Frontal cortex (tissue), 4 donors: ENCODE results near the gene RPP25. TPM values are rescaled to one million over a fixed set of nuclear protein-coding genes. Genes with fewer than 3 reads are reported as not detected.
"Not testable (repeated sequence)": the region's sequence is repeated elsewhere in the genome, so short reads cannot be mapped to it uniquely, and the experiment has no call there.

Source experiments
- DNase-seq, 2 donors: peaks; one replicate each; pipeline ENCODE4 v3.0.0; 2012; ENCODE audit warnings: low spot score in 2 of 2
- FAIRE-seq: peaks from 2 replicates; lab custom pipeline; 2012; peaks lifted over from hg19 to GRCh38; lab: Jason Lieb, UNC
- small RNA-seq: library from RNA; depleted of rRNA; stranded (forward); fragments of <200 nt; gene quantifications from one replicate; pipeline ENCODE3, GENCODE V24; 2014
- total RNA-seq: library from RNA; depleted of rRNA; stranded (reverse); fragments of >200 nt; gene quantifications from one replicate; pipeline ENCODE4 v1.2.3, GENCODE V29; 2014
- donor health status: control.
- donor health status: control.
- donor health status: control.

Gene RPP25
- total RNA-seq, 1 donor from 2014 or later, result 7.3 TPM

DNA sequence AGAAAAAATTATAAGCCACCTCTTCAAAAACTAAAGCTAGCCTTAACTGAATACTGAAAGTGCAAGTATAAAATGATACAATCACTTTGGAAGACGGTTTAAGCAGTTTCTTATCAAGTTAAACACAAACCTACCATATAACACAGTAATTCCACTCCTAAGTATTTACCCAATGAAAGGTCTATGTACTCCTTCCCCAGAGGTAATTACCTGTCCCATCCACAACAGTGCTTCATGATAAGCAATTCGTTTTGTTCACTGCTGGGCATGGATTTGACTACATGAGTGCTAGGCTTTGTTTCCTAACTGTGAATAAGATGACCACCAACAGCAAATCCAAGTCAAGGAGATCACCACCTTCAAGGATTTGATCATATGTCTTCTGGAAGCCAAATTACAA, 23.0 kb downstream of the RPP25 start:
- no peak for DNase-seq
- FAIRE-seq, result no peak

DNA sequence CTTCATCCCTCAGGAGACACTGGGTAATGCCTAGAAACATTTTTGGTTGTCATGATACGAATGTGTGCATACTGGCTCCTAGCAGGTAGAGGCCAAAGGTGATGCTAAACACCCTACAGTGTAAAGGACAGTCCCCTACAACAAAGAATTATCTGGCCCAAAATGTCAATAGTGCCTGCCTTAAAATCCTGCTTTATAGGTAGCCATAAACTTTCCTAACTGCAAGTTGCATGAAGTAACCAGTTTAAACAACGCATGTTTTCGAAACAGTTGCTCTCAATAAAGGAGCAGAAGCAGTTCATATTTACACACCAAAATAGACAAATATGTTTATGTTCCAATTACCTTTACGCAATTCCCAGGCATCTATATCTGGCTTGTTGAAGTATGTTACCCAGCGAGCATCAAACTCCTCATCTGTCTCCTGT, 27.8 kb downstream of the RPP25 start:
- no peak for DNase-seq
- no peak for FAIRE-seq

DNA sequence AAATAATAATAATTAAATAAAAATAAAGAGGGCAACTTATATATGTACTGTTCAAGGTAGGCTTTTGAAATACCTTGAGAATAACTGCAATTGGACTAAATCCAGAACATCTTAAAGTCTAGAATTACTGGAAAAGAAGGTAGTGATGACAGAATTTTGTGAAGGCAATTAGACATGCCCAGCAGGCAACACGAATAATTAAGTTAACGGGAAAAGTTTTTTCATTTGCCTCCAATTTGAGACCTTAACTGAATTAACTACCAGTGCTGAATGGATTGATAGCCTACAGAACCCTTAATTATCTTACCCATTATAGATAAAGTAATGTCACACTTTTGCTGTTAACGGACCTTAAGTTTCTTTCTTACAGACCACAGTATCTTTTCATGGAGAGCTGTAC, 32.0 kb downstream of the RPP25 start:
- no peak for FAIRE-seq

DNA sequence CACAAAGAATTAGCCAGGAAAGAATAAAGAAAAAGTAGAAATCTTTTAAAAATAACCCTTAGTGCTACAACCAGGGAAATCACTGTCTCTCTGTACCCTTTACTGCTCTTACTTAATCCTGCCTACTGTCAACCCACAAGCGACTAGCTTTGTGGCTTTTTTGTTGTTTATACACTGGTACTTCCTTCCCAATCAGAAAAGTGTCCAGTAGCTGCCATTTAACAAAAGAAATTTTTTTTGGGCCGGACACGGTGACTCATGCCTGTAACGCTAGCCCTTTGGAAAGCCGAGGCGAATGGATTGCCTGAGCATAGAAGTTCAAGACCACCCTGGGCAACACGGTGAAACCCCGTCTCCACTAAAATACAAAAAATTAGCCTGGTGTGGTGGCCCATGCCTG, 36.1 kb downstream of the RPP25 start:
- FAIRE-seq (no peak), DNase-seq (no peak)

More for the DNA sequence above, 32.0 kb downstream of the RPP25 start:
- DNase-seq, result no peak

GRCh38 chr15:74917676-74918075, 38.9 kb downstream of the RPP25 start:
- DNase-seq, result no peak
- FAIRE-seq, result no peak

DNA sequence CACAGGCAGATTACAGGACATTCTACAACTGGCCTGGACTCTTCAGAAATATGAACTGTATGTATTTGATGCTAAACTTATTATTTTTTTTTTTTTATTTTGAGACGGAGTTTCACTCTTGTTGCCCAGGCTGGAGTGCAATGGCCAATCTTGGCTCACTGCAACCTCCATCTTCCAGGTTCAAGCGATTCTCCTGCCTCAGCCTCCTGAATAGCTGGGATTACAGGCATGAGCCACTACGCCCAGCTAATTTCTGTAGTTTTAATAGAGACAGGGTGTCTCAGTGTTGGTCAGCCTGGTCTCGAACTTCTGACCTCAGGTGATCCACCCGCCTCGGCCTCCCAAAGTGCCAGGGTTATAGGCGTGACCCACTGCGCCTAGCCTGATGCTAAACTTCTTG, 42.8 kb downstream of the RPP25 start:
- not testable (repeated sequence) for DNase-seq, FAIRE-seq

GRCh38 chr15:74913041-74913440, 43.5 kb downstream of the RPP25 start:
- FAIRE-seq, result no peak
- no peak for DNase-seq

DNA sequence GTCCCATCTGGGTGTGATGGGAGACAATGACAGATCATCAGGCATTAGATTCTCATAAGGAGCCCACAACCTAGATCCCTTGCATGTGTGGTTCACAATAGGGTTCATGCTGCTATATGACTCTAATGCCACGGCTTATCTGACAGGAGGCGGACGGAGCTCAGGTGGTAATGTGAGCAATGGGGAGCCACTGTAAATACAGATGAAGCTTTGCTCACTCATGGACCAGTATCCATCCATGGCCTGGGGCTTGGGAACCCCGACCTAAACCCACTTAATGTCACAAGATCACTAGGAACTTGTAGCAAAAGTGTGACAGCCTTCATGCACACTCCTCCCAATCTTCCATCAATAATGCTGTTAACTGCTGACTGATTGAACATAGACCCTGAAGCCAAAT, 47.9 kb downstream of the RPP25 start:
- no peak for FAIRE-seq

DNA sequence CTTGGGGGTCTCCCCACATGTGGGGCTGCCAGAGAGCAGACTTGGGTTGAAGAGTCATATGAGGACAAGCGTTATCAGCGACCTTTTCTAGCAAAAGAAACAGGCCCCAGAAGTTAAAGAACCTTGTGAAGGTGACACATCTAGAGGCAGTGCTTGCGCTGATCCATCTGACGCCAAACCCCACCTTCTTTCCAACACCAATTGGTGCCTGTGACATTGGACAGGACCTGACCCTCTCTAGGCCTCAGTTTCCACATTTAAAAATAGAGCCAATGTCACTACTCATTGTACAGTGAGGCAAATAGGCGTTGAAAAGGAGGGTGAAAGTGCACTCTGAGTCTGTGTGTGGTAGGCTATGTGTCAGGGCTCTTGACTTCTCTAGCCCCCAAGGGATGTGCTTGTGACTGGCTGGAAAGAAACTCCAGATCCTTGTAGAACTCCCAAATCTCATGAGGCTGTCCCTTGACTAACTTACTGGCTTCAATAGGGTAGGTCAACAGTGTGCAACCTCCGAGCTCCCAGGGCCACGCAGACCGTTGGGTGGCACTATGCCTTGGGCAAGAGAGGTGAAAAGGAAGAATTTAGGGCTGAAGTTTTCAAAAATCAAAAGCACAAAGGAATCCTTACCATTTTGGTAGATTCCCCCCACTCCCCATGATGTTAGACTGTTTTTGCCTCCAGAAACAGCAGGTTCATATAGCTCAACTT, 49.3 kb downstream of the RPP25 start:
- FAIRE-seq (no peak), DNase-seq (no peak)

More for the DNA sequence above, 47.9 kb downstream of the RPP25 start:
- no peak for DNase-seq

DNA sequence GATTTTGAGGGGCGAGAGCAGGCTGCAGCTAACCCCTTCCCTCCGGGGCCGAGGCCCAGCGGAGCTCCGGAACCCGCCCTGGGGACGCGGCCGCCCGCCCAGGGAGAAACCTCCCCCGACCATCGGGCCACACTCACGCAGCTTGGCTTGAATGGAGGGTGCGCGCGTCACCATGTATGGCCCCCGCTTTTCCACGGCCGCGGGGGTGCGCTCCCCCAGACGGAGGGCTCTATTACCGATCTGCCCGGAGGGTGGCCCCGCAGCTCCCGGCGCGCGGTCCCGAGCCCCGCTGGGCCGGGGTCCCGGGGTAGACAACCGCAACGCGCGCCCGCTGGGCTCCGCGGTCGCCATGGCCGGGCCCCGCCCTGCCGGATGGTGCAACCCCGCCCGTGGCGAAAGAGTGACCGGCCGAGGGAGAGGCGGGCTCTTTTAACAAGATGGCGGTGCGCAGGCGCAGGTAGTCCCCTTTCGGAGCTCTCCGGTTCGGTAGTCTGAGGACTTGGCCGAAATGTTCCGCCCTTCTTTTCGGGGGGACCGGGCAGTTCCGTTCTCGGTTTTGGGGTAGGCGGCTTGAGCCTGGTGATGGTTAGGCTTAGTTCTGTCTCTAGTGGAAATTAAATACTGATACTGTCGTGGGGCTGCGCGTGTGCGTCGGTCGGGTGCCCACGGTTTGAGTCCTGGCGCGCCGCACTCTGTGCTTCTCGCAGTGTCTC, 50.0 kb downstream of the RPP25 start, which contains the start of gene FAM219B:
Gene FAM219B (minus strand): TSS at position 402 of the 713 bp plus-strand sequence. CDS start 51 bp downstream, at position 351.
- no peak for FAIRE-seq
- peak; percentile 89 to 94 for DNase-seq

GRCh38 chr15:74906067-74906449, 50.5 kb downstream of the RPP25 start:
- FAIRE-seq, result no peak
- peak in 1 of 2 donors; percentile 35 for DNase-seq

Small RNA genes within 50 kb of the gene (small RNA-seq; reads per million reads assigned to genes)
- gene RF00019, result not detected

Other genes with a start within 250 kb of the RPP25 start
- gene CYP1A1, start 231.2 kb downstream of the RPP25 start, total RNA-seq, result 0.41 TPM
- gene CYP1A2, start 207.9 kb downstream of the RPP25 start, total RNA-seq, result not detected
- 26.5 TPM for gene CSK, start 174.7 kb downstream of the RPP25 start, total RNA-seq
- not detected for gene LMAN1L, start 143.9 kb downstream of the RPP25 start, total RNA-seq
- 0.82 TPM for gene CPLX3, start 130.1 kb downstream of the RPP25 start, total RNA-seq
- 30.6 TPM for gene ULK3, start 113.6 kb downstream of the RPP25 start, total RNA-seq
- 4.5 TPM for gene SCAMP2, start 83.4 kb downstream of the RPP25 start, total RNA-seq
- gene MPI, start 66.7 kb downstream of the RPP25 start, total RNA-seq, result 26.1 TPM
- 52.2 TPM for gene FAM219B, start 49.9 kb downstream of the RPP25 start, total RNA-seq
- 46.9 TPM for gene COX5A, start 18.7 kb downstream of the RPP25 start, total RNA-seq
- 42.8 TPM for gene SCAMP5, start 38.8 kb upstream of the RPP25 start, total RNA-seq
- gene PPCDC, start 66.8 kb upstream of the RPP25 start, total RNA-seq, result 3.7 TPM
- 0.41 TPM for gene C15orf39, start 245.1 kb upstream of the RPP25 start, total RNA-seq